Cerebellar cortex (tissue), 1 donor: ENCODE results near the gene CST5.
"Not testable (repeated sequence)": the region's sequence is repeated elsewhere in the genome, so short reads cannot be mapped to it uniquely, and the experiment has no call there.

ENCODE experiments used
- DNase-seq: peaks from one replicate; pipeline ENCODE4 v3.0.0-alpha.2; 2015; ENCODE audit warnings: low spot score

CST5 gene, protein sequence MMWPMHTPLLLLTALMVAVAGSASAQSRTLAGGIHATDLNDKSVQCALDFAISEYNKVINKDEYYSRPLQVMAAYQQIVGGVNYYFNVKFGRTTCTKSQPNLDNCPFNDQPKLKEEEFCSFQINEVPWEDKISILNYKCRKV

DNA sequence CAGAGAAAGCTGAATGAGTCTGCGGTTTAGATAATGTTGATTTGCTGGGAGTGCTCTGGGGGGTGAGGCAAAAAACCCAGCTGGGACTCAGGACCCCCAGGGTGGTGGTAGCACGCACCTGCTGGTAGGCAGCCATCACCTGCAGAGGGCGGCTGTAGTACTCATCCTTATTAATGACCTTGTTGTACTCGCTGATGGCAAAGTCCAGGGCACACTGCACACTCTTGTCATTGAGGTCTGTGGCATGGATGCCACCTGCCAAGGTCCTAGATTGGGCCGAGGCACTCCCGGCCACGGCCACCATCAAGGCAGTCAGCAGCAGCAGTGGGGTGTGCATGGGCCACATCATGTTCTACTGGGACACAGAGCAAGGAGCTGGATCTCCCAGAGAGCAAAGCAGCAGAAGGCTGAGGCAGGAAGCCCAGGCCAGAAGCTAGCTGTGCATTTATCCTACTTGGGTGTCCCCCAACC is at the start of gene CST5:
Gene CST5, minus strand, starts transcription at position 421 of the 471 bp plus-strand sequence. Its CDS starts 72 bp downstream, at position 349.
- DNase-seq = no peak

DNA sequence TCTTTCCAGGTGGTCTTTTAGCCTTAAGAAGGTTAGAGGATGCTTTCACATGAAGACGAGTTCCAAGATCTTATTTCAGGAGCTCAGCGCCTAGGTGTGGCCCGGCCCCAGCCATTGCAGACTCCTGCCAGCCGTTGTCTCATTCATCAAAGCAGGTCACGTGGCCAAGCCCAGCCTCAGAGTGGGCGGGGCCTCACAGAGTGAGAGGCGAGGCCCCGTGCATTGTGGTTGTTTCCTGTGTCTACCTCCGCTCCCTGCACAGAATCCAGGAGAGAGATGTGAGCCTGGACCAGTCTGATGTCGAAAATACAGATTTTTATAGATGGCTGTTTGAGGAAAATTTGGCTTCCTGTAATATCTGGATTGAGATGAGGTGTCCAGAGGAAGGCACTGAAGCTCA is 49.2 kb upstream of the CST5 start:
- DNase-seq = no peak

DNA sequence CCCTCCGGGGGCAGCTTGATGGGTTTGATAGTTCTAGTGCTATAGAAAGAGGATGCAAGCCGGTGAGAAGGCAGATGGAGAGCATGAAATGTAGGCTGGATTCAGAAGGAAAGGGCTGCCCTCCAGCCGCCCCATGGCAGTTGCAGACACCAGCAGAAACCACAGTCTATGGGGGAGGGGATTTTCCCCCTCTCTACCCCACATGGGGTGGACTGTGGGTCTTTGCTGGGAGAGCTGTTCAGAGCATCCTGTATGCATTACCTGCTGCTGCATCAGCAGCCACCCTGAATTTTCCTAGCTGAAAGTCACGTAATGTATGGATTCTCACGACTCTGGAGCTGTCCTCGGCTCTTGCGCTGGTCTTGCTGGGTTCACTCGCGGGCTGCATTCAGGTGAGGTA is 48.8 kb upstream of the CST5 start:
- DNase-seq = no peak

DNA sequence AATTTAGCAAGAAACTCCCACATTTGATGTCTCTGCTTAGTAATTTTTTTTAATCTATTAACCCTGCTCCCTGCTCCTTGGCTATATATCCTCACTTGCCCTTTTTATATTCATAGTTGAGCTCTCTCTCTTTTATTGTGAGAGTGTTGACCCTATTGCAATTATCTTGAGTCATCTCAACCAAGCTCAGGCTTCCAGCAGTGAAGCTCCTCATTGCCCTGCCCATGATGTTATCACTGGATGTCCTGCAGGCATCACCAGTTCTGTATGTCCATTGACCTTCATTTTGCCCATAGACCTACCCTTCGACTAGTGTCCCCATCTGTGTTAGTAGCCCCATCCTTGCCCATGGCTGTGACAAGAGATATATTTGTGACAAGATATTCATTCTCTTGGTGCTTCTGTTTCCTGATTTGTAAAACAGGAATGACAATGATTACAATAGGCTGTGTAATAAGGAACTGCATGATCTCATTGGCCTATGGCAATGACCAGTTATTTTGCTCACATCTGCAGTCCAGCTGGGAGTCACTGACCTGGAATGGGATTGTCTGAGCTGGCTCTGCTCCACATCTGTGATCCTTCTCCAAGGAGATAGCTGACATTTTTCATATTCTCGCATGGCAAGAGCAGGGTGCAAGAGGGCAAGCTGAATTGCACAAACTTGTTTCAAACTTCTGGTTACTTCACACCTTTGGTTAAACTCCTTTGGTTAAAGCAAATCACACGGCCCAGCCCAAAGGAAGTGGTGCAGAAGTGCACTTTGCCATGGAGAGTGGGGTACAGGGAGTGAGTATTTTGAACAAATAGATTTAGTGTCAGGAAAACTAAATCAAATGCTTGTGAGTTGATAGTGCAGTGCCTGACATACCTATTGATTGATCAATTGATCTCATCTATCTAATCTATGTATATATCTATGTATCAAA is 47.7 kb upstream of the CST5 start:
- no peak for DNase-seq

DNA sequence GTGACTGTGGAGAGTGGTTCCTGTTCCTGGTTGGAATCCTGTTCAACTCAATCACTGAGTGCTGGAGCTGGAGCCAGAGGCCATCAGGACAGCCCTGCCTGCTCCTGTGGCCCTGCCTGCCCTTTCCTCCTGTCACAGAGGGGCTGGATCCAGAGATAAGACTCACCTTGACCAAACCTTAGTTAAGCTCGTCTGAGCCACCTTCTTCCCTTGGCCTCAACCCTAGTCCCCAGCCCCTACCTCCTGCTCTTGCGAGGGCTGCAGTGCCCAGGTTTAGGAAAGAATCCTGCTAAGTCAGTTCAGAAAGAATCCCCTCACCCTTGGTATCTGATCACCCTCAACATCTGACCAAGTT is 47.0 kb upstream of the CST5 start:
- no peak for DNase-seq

DNA sequence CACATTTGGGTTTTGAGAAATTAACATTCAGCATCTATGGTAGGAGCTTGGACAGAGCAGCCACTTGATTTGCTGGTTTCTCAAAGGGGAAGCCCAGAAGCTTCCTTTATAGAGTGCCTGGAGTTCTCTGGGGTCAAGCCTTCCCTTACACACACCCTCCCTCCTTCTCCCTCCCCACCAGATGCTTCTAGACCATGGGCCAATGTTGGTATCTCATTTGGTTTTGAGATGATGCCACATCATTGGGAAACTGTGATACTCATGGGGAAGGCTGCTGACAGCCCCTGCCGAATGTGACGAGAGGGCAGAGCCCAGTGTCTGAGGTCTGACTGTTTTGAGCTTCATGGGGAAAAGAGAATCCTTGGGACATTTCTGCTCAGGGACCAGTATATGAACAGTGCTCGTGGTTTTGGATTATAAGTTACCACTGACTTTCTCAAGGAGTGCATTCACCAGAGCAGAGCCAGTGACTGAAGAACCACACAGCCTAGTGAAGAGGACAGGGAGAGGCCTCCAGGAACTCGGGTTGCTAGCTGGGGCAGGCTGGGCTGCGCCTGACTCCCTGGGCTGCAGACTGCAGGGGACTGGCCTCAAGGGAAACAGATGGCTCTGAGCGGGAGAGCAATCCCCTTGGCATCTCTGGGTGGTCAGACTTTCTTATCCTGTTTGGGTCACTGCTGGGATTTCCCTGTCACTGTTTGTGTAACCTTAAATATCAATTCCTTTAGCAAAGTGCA is 46.4 kb upstream of the CST5 start:
- DNase-seq = no peak

DNA sequence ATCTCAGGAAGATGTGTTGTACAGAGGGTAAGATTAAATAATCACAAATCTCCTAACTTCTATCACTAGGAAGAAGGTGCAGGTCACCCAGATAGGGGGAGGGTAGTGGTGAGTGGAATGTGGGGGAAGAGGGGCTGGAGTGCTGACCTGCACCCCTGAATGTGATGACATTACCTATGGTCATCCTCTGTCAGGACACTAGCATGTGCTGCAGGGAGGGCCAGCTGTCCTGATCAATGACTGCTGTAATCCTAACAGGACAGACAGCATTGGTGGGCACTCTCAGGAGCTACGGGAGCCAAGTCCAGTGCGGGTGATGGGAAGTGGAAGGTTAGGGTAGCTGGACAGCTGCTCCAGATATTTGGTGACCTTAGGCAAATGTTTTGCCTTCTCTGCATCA is 45.2 kb upstream of the CST5 start:
- DNase-seq = no peak

DNA sequence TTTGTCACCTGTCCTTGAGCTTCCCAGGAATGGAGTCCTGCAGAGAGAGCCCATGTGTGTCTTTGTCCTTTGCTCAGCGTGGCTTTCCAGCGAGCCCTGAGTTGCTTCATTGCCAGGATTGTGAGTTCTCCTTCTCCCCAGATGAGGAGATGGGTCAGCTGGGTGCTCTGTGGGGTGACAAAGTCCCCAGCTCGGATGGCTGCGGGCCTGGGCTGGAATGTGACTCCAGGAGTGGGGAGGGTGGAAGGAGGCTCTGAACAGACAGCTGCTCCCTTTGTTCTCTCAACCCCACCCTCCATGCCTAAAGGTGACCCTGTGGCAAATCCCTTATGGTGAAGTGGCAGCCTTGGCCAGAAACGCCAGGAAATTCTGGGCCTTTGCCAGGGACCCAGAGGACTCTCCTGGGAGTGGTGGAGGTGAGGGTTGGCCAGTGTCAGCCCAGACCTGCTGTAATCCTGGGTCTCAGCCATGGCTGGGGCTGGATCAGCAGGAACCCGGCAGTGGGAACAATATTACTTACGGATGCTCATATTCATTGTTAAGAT is 44.4 kb upstream of the CST5 start:
- DNase-seq = no peak

DNA sequence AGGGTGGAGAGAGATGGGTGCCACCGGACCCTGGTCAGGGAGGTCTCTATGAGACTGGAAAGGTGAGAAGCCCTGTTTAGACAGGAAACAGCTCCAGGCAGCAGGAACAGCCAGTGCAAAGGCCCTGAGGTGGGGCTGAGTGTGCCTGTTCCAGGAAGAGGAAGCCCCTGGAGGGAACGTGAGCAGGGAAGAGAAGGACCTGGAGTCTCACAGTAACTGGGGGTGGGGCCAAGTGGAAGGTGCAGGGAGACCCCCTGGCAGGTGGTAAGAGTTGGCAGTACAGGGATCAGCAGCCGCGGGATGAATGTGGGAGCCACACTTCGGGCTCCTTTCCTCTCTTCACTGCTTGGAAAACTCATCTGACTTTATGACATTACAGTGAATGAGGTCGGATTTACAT is 43.8 kb upstream of the CST5 start:
- no peak for DNase-seq

DNA sequence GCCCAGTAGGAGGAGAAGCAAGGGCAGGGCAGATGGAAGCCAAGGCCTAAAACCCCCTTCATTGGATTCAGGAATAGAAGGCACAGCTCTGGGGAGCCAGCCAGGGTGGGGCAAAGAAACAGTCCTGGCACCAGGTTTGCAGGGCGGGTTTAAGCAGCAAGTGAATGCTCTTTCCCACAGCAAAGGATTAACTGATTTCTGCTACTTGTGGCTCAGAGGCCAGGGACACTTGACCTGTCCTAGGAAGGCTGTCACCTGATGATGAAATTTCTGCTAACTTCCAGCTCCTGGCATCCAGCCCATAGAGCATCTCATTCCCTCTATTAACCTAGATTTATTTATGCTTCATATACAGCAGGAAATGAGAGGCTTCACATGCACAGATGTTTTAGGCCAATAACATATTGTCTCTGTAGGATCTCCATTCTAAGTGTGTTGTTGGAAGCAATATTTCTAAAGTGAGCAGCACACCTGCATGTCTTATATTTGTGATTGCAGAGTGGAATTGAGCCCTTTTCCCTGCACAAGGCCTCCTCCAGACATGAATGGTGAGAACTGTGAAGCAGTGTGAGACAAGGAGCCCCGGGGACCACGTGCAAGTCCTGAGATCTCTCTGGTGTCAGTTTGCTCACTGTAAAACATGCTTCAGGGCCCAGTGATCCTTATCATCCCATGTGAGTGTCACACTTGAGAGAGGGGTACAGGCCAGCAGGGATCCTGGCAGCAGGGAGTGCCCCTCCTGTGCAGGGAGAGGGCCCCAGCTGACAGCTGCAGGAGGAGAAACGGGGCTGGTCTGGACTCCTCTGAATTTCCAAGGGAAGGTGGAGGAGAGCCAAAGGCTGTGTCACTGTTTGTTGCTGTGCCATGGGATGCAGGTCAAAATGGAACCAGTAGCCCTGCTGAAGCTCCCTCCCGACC is 41.1 kb upstream of the CST5 start:
- DNase-seq = no peak

DNA sequence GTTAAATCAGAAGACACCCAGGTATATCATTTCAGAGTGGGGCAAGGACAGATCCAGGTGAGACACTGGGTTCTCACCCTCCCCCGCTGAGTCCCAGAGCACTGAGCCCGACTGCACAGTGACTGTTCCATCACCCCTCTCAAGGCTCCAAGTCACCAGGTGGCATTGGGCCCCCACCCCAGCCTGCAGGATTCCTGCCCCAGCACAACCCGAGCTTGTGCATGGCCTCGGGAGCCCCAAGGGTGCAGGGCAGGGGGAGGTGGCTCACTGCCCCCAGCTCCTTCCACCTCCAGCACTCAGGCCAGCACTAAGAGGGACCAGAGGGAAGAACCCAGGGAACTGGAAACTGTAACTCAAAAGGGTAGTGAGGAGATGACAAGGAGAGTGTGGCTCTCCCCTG is 39.3 kb upstream of the CST5 start:
- no peak for DNase-seq

DNA sequence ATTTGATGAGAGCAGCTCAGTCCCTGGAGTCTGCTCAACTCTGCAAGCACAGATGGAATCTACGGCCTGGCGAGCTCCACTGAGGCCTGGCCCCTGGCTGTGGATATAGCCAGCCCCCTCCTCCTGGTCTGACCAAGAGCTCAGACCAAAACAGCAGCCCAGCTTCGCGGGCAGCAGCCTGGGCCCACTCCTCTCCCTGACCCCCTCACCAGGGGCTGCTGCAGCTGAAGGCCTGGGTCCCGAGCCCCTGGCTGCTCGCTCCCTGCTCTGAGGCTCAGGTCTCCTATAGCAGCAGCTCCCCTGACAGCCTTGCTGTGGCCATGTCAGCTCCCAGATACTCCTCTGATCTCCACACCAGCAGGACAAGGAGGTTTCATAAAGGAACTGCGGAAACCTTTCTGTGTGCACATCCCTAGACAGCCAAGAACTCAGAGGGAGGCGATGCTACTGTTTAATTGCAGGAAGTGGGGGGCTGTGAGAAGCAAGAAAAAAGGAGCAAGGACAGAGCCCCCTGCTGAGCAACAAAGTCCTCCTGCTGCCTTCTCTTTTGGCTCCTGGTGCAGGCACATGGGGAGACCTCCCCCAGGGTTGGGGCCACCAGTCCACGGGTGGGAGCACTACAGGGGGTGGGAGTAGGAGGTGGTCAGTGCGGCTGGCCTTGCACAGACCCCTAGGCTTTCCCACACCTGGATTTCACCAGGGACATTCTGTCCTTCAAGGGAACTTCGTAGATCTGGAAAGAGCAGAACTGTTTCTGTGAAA is 38.7 kb upstream of the CST5 start:
- DNase-seq = no peak

DNA sequence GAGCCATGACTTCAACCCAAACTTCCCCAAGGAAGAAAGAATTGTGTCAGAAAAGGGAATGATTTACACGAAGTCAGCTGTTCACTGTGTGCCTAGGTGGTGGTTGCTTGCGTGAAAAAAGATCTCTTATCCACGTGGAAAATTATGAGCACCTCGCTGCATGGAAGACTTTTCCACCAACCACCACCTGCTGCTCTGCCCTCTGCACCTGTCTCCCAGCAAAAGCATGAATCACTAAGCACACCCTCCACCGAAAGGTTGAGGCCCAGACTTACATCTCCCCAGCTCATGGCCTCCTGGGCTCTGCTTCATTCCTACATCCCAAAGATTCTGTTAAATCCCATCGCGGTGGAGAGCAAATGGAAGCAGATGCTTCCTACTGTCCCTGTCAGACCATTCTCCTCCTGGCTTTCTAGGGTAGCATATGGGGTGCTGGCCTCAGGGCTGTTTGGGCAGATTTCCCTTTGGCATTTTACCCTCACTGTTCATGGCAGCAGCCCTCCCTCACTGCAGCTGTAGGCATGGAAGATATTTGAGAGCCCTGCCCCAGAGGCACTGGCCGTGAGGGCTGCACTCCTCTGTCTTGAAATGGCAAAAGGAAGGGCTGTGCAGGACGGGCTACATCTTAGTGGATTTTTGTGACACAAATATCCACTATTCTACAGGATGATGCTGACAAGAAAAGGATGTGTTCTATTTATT is 37.6 kb upstream of the CST5 start:
- no peak for DNase-seq

DNA sequence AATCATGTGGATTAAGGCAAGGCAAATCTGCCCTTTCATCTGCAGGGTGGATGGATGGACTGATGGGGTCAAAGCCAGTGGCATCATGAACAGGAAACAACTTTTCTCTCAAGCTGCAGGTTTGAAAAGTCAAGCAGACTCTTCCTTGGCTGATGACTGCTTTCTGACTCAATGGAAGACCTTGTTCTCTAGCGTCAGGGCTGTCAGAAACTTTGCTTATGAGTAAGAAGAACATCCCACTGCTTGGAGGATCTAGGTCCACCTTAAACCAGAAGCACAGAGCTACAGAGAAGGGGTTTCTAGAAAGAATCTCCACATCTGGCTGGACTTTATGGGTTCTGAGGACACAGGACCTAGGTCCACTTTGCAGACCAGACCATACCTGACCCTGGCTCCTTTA is 36.3 kb upstream of the CST5 start:
- no peak for DNase-seq

DNA sequence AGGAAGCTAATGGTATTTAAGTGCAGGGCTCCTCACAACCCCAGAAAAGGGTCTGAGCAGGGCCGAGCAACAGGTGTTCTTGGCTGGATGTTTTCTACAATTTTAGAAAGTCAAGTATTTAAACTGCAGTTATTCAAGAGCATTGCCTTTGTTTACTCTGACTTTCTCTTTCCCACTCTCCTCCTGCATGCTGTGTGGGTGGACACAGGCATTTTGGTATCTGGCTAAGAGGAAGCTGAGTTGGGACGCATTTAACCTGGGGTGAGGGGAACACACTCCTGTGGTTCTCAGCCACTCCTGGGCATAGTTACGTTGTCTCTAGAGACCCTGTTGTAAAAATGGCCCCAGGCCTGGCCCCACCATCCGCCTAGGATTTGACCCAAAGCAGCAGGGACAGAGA is 34.9 kb upstream of the CST5 start:
- not testable (repeated sequence) for DNase-seq

DNA sequence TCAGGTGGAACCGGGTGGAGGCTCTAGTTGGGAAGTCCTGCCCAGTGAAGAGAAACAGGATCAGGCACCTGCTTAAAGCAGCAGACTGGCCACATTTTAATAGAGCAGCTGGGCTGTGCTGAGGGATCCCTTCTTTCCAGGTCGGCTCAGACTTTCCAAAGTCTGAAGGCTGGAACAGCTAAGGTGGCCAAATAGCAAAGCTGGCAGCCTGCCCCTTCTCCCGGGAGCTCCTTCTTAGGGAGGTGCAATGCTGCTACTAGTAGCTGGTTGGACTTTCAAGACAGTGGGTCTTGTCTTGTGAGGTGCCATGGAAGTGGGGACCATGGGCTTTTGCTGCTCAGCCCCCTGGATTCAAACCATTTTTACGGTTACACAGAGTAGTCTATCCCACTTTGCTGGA is 30.7 kb upstream of the CST5 start:
- DNase-seq = no peak

DNA sequence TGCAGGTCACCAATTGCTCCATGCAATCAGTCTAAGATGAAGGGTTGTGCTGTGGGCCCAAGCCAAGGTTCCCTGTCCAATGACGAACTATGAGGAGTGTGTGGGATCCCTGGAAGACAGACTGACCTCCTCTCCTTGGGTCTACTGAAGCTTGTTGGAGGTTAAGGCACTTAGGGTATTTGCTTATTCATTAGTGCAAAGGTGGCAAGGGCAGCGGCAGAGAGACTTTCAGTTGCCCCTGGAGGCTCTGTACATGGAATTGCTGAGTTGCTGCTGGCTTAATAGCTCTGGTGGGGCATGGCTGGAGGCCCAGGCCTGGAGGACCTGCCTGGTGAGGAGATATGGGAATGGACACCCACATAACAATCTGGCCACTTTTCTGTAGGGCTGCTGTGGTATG is 29.8 kb upstream of the CST5 start:
- DNase-seq = no peak

DNA sequence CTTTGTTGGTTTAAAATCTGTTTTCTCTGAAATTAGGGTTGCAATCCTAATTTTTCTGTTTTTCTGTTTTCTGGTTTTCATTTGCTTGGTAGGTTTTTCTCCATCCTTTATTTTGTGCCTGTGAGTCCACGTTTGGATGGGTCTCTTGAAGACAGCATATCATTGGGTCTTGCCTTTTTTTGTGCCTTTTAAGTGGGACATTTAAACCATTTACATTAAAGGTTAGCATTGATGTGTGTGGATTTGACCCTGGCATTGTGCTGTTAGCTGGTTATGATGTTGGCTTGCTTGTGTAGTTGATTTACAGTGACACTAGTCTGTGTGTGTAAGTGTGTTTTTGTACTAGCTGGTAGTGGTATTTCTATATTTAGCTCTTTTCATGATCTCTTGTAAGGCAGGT is 28.0 kb upstream of the CST5 start:
- DNase-seq = no peak

DNA sequence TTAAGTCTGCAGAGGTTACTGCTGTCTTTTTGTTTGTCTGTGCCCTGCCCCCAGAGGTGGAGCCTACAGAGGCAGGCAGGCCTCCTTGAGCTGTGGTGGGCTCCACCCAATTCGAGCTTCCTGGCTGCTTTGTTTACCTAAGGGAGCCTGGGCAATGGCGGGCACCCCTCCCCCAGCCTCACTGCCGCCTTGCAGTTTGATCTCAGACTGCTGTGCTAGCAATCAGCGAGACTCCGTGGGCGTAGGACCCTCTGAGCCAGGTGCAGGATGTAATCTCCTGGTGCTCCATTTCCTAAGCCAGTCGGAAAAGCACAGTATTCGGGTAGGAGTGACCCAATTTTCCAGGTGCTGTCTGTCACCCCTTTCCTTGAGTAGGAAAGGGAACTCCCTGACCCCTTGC is 22.8 kb upstream of the CST5 start:
- not testable (repeated sequence) for DNase-seq

DNA sequence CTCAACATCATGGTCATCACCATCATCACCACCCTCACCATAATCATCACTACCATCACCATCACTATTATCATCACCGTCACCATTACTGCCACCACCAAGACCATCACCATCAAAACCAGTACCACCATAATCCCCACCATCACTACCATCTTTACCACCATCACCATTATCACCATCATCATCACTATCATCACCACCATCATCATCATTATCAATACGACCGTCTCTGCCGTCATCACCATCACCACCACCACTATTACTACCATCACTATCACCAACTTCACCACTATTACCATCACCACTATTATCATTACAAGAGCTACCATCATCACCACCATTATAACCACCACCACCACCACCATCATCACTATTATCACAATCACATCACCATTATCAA is 11.3 kb upstream of the CST5 start:
- not testable (repeated sequence) for DNase-seq
